ENCODE data around the gene GEMIN2. TPM values are rescaled to one million over a fixed set of nuclear protein-coding genes. Genes with fewer than 3 reads are reported as not detected.
A peak's percentile ranks its signal among the peaks of the same experiment; 100 is the strongest.
"Not testable (repeated sequence)": the region's sequence is repeated elsewhere in the genome, so short reads cannot be mapped to it uniquely, and the experiment has no call there.

Gene GEMIN2
- 56.0 and 63.7 TPM in 2 replicates for total RNA-seq (2014; rRNA removed; shearing (Covaris generic))

DNA sequence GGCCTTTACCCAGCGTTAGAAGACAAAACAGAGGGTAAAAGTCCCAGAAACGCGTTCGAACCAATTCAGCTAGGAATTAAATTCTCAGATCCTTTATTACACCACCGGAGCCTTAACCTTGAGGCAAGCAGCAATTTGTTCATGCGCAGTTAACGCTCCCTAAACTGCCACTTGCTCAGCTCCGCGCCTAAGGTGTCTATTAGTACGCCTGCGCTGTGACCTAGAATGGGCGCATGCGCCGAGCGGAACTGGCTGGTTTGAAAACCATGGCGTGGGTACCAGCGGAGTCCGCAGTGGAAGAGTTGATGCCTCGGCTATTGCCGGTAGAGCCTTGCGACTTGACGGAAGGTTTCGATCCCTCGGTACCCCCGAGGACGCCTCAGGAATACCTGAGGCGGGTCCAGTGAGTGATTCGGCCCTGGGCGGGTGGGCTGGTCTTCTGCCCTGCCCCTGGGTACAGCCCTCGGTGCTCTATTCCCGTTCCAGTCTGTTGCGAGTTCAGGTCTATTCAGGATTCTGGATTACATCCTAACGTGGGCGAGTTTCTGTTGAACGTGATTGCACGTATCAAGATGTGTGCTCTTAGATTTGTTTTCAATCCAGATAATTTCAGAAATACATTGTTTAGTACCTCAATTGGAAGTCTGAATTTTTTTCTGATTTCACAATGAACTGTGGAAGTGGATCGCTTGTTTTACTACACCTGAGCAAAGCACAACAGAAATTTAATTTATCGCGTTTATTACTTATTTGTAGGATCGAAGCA, at the start of gene GEMIN2:
TSS of gene GEMIN2 (plus strand) at position 251 of the 766 bp plus-strand sequence. CDS start at position 267, 16 bp downstream.
- in situ Hi-C loops (cut with HindIII; ENCODE audit: low sequenced_read_pairs) = no loop called here
- DNase-seq (ENCODE audit: low spot score) = peak; percentile 95

- in situ Hi-C loops (cut with HindIII; ENCODE audit: low sequenced_read_pairs); DNase-seq (ENCODE audit: low spot score): not testable (repeated sequence)
These were observed 44.8 kb upstream of the GEMIN2 start for GRCh38 chr14:39069169-39069805.

GRCh38 chr14:39069923-39070322, 44.2 kb upstream of the GEMIN2 start:
- DNase-seq (ENCODE audit: low spot score) = no peak
- in situ Hi-C loops (cut with HindIII; ENCODE audit: low sequenced_read_pairs) = no loop called here

DNA sequence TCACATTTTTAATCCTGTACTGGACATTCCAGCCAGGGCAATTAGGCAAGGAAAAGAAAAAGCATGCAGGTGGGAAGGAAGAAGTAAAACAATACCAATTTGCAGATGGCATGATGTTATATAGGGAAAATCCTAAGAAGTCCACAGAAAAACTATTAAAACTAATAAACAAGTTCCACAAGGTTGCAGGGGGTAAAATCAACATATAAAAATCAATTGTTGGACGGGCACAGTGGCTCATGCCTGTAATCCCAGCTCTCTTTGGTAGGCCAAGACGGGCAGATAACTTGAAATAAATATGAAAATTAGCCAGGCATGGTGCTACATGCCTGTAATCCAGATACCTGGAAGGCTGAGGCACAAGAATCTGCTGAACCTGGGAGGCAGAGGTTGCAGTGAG, 43.0 kb upstream of the GEMIN2 start:
- in situ Hi-C loops (cut with HindIII; ENCODE audit: low sequenced_read_pairs) = no loop called here
- DNase-seq (ENCODE audit: low spot score) = no peak

GRCh38 chr14:39080886-39081285, 33.2 kb upstream of the GEMIN2 start:
- in situ Hi-C loops (cut with HindIII; ENCODE audit: low sequenced_read_pairs) = no loop called here
- DNase-seq (ENCODE audit: low spot score) = no peak

DNA sequence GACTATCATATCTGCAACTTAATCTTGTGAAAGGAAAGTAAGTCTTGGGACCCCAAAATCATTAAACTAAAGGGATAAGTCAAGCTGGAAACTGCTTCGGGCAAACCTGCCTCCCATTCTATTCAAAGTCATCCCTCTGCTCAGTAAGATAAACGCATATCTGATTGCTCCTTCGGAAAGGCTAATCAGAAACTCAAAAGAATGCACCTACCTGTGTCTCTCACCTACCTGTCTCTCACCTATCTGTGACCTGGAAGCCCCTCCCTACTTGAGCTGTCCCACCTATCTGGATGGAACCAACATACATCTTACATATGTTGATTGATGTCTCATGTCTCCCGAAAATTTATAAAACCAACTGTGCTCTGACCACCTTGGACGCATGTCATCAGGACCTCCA, 31.0 kb upstream of the GEMIN2 start:
- DNase-seq (ENCODE audit: low spot score) = no peak
- in situ Hi-C loops (cut with HindIII; ENCODE audit: low sequenced_read_pairs) = no loop called here

GRCh38 chr14:39085933-39086332, 28.2 kb upstream of the GEMIN2 start:
- no peak for DNase-seq (ENCODE audit: low spot score)
- in situ Hi-C loops (cut with HindIII; ENCODE audit: low sequenced_read_pairs) = no loop called here

DNA sequence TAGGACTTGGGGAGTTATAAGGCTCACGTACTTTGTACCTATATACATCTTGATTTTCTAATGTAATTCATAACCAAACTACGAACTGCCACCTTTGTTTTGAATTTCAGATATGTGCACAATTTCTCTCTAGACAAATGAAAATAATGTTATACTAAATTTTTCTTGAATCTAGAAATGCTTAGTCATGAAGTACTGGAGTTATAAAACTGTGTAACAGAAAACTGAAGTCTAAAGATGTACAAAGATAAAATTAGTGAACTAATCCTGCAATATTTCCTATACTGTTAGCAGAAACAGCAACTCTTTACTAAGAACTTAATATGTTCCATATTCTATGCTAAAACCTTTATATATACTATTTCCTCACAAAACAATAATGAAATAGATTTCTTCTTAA, 26.6 kb upstream of the GEMIN2 start:
- in situ Hi-C loops (cut with HindIII; ENCODE audit: low sequenced_read_pairs) = no loop called here

DNA sequence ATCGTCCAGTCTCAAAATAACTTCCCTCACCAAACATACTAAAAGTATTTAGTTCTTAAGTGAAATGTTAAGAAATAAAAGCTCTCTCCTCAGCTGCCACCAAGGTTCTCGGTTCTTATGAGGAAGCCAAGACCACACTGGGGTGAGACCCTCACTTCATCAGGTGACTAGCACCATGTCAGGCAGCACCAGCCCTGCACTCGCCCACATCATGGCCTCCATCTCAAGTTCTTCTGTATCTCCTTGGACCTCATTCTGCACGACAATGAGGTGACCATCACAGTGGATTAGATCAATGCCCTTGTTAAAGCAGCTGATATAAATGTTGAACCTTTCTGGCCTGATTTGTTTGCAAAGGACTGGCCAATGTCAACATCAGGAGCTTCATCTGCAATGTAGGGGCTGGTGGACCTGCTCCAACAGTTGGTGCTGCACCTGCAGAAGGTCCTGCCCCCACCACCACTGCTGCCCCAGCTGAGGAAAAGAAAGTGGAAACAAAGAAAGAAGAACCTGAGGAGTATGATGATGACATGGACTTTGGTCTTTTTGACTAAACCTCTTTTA, 23.5 kb upstream of the GEMIN2 start:
- in situ Hi-C loops (cut with HindIII; ENCODE audit: low sequenced_read_pairs) = no loop called here
- no peak for DNase-seq (ENCODE audit: low spot score)

More for the DNA sequence above, 26.6 kb upstream of the GEMIN2 start:
- DNase-seq (ENCODE audit: low spot score) = no peak

- in situ Hi-C loops (cut with HindIII; ENCODE audit: low sequenced_read_pairs) = no loop called here
These were observed 22.4 kb upstream of the GEMIN2 start for GRCh38 chr14:39091716-39092115.

DNA sequence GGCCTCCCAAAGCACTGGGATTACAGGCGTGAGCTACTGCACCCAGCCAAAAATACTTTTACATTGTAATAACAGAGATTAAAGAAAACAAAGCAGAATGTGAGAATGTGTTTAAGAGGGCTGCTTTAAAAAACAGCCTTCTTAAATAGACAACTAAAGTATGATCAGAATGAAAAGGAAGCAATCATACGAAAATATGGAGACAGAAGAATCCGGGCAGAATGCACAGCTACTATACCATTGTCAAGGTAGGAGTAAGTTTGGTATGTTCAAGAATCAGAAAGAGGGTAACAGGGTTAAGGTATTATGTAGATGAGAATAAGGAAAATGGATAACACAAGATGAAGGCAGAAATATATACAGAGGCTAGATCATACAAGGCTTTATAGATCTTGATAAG, 19.6 kb upstream of the GEMIN2 start:
- in situ Hi-C loops (cut with HindIII; ENCODE audit: low sequenced_read_pairs) = no loop called here
- no peak for DNase-seq (ENCODE audit: low spot score)

More at GRCh38 chr14:39091716-39092115, 22.4 kb upstream of the GEMIN2 start:
- DNase-seq (ENCODE audit: low spot score) = no peak

DNA sequence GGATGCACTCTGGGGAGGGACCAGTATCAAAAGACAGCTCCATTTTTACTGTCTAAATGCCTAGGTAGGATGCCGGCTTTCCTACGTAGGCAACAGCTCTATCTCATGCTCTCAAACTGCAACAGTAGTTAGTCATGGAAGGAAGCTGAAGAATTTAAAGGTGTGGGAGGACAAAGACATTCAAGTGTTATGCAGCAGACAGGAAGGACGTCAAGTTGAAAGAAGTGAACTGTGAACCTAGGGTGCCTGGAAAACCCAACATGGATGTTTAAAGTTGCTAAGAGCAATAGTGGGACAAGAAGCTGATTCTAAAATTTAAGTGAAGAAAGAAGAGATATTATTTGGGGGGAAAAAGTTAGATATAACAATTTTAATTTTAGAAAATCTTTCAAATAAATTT, 17.0 kb upstream of the GEMIN2 start:
- DNase-seq (ENCODE audit: low spot score) = peak; percentile 17

GRCh38 chr14:39099215-39099614, 14.9 kb upstream of the GEMIN2 start:
- in situ Hi-C loops (cut with HindIII; ENCODE audit: low sequenced_read_pairs); DNase-seq (ENCODE audit: low spot score): not testable (repeated sequence)

More for the DNA sequence above, 17.0 kb upstream of the GEMIN2 start:
- in situ Hi-C loops (cut with HindIII; ENCODE audit: low sequenced_read_pairs) = no loop called here

DNA sequence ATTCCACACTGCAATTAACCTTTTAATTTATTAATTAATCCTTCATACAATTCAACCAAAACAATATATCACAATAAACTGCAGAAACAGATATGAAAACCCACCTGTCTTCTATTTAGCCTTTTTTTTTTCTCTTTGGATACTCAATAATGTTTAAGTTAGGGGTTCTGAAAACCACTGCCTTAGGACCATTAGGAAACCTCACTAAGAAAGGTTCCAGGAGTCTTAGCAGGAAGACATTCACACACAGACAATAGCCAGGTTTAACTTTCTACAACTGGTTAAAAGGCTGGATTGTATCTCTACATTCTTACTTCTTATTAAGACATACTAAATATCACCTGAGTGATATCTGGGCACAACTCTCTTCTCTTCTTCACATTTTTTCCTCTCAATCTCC, 14.4 kb upstream of the GEMIN2 start:
- in situ Hi-C loops (cut with HindIII; ENCODE audit: low sequenced_read_pairs) = no loop called here
- no peak for DNase-seq (ENCODE audit: low spot score)

- peak; percentile 61 for DNase-seq (ENCODE audit: low spot score)
- in situ Hi-C loops (cut with HindIII; ENCODE audit: low sequenced_read_pairs) = no loop called here
These were observed 11.7 kb upstream of the GEMIN2 start for GRCh38 chr14:39102265-39102968.

DNA sequence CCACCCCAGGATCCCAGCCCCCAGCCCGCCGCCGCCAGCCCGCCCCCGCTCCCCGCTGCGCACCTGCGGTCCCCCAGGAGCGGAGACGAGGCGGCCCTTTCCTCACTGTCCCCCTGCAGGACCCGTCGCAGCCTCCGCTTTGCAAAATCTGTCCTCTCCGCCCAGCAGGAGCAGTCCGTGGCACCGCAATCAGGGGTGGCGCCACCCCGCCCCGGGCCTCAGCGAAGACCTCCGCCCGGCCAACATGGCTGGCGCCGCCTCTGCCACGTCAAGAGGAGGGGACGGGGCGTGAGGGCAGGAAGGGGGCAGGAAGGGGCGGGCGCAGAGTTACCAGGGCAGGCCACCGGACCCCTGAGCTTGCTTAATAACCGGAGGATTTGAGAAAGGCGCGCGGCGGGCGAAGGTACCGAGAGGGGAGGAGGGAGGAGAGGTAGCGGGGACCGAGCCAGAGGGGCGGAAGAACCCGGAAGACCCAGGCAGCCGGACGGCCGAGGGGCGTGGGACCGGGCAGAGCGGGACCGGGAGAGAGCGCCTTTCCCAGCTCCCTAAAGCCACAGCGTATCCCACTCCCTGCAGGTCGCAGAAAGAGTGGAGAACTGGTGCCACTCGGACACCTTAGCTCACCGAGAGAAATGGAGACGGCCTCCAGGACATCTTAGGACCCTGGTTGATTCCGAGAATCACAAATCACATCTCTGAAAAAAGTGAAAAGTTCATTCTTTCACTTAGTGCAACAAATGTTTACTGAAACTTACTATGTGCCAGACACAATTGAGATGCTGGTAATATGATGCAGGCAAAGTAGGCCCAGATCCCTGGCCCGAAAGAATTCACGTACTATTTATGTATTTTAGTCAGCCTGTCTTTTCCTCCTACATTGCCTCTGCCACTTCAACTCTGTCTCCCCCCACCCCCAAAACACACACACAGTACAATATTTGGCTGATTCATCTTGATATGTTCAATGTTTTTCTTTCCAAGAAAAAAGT, 10.9 kb upstream of the GEMIN2 start, which contains the start of gene SEC23A:
TSS of gene SEC23A (minus strand) at position 267 of the 989 bp plus-strand sequence. CDS start 7,117 bp downstream, outside the sequence.
- peak; percentile 84 for DNase-seq (ENCODE audit: low spot score)
- in situ Hi-C loops (cut with HindIII; ENCODE audit: low sequenced_read_pairs) = no loop called here

DNA sequence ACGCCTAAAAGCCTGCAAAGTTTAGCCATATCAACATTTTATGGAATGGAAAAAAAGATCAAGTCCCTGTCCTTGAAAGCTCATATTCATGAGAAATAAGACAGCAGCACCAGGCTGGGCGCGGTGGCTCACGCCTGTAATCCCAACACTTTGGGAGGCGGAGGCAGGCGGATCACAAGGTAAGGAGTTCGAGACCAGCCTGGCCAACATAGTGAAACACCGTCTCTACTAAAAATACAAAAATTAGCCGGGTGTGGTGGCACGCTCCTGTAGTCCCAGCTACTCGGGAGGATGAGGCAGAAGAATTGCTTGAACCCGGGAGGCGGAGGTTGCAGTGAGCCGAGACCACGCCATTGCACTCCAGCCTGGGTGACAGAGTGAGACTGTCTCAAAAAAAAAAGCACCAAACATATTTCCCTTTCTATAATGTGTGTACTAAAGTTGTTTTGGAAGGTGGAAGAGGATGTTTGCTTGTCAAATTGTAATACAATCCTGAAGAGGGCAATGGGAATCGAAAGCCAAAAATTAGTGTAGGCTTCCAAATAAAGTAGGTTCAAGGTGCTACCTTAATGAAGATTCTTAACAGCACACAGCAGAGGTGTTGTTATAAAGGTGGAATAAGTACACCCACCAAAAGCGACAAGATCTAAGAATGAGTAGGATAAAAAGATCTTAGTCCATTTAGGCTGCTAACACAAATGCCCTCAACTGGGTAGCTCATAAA, 9.9 kb upstream of the GEMIN2 start:
- in situ Hi-C loops (cut with HindIII; ENCODE audit: low sequenced_read_pairs); DNase-seq (ENCODE audit: low spot score): not testable (repeated sequence)

DNA sequence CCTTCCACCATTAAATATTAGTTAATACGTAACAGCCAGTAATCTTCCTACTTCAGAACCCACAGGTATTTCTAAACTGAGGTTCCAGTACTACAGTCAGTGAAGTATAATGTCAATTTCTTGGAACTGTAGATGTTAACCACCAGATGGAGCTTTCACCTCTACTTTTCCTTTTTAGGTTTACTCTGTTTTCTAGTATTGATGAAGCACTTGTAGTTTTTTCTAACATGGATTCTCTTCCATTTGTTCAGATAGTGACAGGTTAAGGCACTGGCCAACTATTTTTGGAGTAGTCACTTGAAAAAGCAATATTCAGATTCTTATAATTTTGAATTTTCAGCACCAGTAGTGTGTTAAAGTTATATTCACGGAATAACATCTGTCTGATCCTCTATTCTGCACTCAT, 6.5 kb upstream of the GEMIN2 start:
- in situ Hi-C loops (cut with HindIII; ENCODE audit: low sequenced_read_pairs) = no loop called here
- peak; percentile 20 for DNase-seq (ENCODE audit: low spot score)

All from G401 (cell line).